Upper lobe of left lung (tissue), 4 donors: ENCODE data around the gene DSCAM.

Experiments used
- EP300 ChIP-seq, 4 donors: sonication (generic); formaldehyde crosslinking; IDR thresholded peaks; one replicate each; pipeline ENCODE4 v1.5.1; 2017; ENCODE audit warnings: antibody characterized with exemption in 4 of 4, control low read depth in 2 of 4
- POLR2A ChIP-seq, 4 donors: fragments of 450-650 bp; IDR thresholded peaks; one replicate each; pipeline ENCODE4 v1.5.1; 2016 to 2017; ENCODE audit warnings: antibody characterized with exemption in 4 of 4, mild to moderate bottlenecking in 2 of 4
- TF ChIP-seq, protein P1 (sequence below), 6 experiments: fragments of 450-650 bp in 4 of 6; fragments of 200-600 bp in 2 of 6; sonication (generic) in 2 of 6; IDR thresholded peaks; one replicate each; pipeline ENCODE4 v1.5.1; 2016 to 2019; ENCODE audit warnings: antibody characterized with exemption in 6 of 6

GRCh38 chr21:40316104-40316503 lies 530.9 kb downstream of the DSCAM start:
- TF ChIP-seq EP300 (IDR thresholded peaks at IDR 0.05) (no peak), POLR2A (IDR thresholded peaks at IDR 0.05) (no peak)
- TF ChIP-seq, protein P1, sequence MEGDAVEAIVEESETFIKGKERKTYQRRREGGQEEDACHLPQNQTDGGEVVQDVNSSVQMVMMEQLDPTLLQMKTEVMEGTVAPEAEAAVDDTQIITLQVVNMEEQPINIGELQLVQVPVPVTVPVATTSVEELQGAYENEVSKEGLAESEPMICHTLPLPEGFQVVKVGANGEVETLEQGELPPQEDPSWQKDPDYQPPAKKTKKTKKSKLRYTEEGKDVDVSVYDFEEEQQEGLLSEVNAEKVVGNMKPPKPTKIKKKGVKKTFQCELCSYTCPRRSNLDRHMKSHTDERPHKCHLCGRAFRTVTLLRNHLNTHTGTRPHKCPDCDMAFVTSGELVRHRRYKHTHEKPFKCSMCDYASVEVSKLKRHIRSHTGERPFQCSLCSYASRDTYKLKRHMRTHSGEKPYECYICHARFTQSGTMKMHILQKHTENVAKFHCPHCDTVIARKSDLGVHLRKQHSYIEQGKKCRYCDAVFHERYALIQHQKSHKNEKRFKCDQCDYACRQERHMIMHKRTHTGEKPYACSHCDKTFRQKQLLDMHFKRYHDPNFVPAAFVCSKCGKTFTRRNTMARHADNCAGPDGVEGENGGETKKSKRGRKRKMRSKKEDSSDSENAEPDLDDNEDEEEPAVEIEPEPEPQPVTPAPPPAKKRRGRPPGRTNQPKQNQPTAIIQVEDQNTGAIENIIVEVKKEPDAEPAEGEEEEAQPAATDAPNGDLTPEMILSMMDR (IDR thresholded peaks at IDR 0.05): no peak
